GM12878 (cell line): ENCODE results near the gene DENND1A. TPM values are rescaled to one million over a fixed set of nuclear protein-coding genes. Genes with fewer than 3 reads are reported as not detected.

Experiments used
- ATAC-seq: fragments of 200-7000 bp; cut with Tn5 transposase; 3 replicates; pipeline ENCODE4 v1.9.1; 2020; ENCODE audit warnings: mild to moderate bottlenecking, moderate library complexity
- BruUV-seq: library from RNA; stranded (reverse); fragments of 400-500 nt; replicated peaks from 2 replicates; lab custom pipeline; 2021; lab: Mats Ljungman, UMichigan
- CTCF ChIA-PET: fragments of 300-600 bp; sonication (Branson Sonifier 250); formaldehyde crosslinking; extraction: SDS; loops from one replicate; lab custom pipeline; 2021; ENCODE audit warnings: inconsistent platforms; lab: Yijun Ruan, JAX
- POLR2A ChIA-PET: fragments of 350-600 bp; formaldehyde crosslinking; extraction: SDS; loops from one replicate; lab custom pipeline; 2021; ENCODE audit warnings: inconsistent platforms; lab: Charles Lee
- RAD21 ChIA-PET: fragments of 300-600 bp; sonication (Branson Sonifier 250); formaldehyde crosslinking; loops from one replicate; lab custom pipeline; 2023; ENCODE audit warnings: antibody characterized with exemption; ENCODE audit not compliant: unreplicated experiment; lab: Charles Lee
- SMC1A ChIA-PET: fragments of 300-600 bp; sonication (Branson Sonifier 250); formaldehyde crosslinking; loops from one replicate; lab custom pipeline; 2023; ENCODE audit not compliant: unreplicated experiment, uncharacterized antibody; lab: Charles Lee
- DNase-seq: peaks from one replicate; pipeline ENCODE4 v3.0.0-alpha.2; 2011; ENCODE audit warnings: low read depth, low spot score
- FAIRE-seq: peaks from 3 replicates; lab custom pipeline; 2011; peaks lifted over from hg19 to GRCh38; lab: Jason Lieb, UNC
- H2AFZ ChIP-seq: 2 replicates; pipeline ENCODE4 v1.6.0; 2011; ENCODE audit warnings: low read depth, low read length, control low read depth; ENCODE audit not compliant: control insufficient read depth
- H3K27ac ChIP-seq: 2 replicates; pipeline ENCODE4 v1.5.1; 2011; ENCODE audit warnings: control low read depth; ENCODE audit not compliant: control insufficient read depth, insufficient read depth
- H3K27me3 ChIP-seq, 2 experiments: replicated peaks in 1 of 2; 2 replicates each; pipeline versions ENCODE4 v1.6.0 to v1.6.1; 2011; ENCODE audit warnings: low read length in 1 of 2; ENCODE audit not compliant: control insufficient read depth in 2 of 2, insufficient read depth in 2 of 2
- H3K36me3 ChIP-seq, 2 experiments: 2 replicates each; pipeline ENCODE4 v1.5.1; 2011; ENCODE audit warnings: low read length in 1 of 2; ENCODE audit not compliant: control insufficient read depth in 2 of 2, insufficient read depth in 2 of 2
- H3K4me1 ChIP-seq: 2 replicates; pipeline ENCODE4 v1.6.1; 2011; ENCODE audit warnings: mild to moderate bottlenecking, low read length, moderate library complexity, mixed read lengths; ENCODE audit not compliant: control insufficient read depth, insufficient read depth
- H3K4me2 ChIP-seq: 2 replicates; pipeline ENCODE4 v1.6.0; 2011; ENCODE audit warnings: control low read depth; ENCODE audit not compliant: control insufficient read depth, insufficient read depth
- H3K4me3 ChIP-seq: fragments of 200-600 bp; sonication (generic); 2 replicates; pipeline ENCODE4 v1.5.1; 2016
- H3K79me2 ChIP-seq: 2 replicates; pipeline ENCODE4 v1.6.0; 2011; ENCODE audit warnings: low read length; ENCODE audit not compliant: control insufficient read depth, insufficient read depth
- H3K9ac ChIP-seq: 2 replicates; pipeline ENCODE4 v1.8.0; 2011; ENCODE audit warnings: low read length, control low read depth, mixed read lengths; ENCODE audit not compliant: control insufficient read depth, insufficient read depth
- H3K9me3 ChIP-seq: replicated peaks from 3 replicates; pipeline ENCODE4 v1.5.1; 2011; ENCODE audit warnings: mild to moderate bottlenecking, low read length; ENCODE audit not compliant: control insufficient read depth, insufficient read depth
- H4K20me1 ChIP-seq: 2 replicates; pipeline ENCODE4 v1.6.0; 2011; ENCODE audit not compliant: control insufficient read depth, insufficient read depth
- ATF7 ChIP-seq: fragments of 450-650 bp; IDR thresholded peaks from 2 replicates; pipeline ENCODE4 v1.6.1; 2016; ENCODE audit warnings: low read depth, mild to moderate bottlenecking
- ESRRA ChIP-seq: IDR thresholded peaks from 2 replicates; pipeline ENCODE4 v1.6.1; 2012; ENCODE audit warnings: mild to moderate bottlenecking, low read length, improper control_type of control experiment
- EZH2 ChIP-seq: IDR thresholded peaks from 2 replicates; pipeline ENCODE4 v1.6.1; 2012; ENCODE audit warnings: low read depth, mild to moderate bottlenecking, control low read depth, inconsistent platforms, low read length, borderline replicate concordance; ENCODE audit not compliant: control insufficient read depth
- GATAD2B ChIP-seq: fragments of 450-650 bp; conservative IDR thresholded peaks from 2 replicates; pipeline ENCODE4 v1.6.1; 2017; ENCODE audit warnings: low read depth, mild to moderate bottlenecking, moderate library complexity
- HSF1 ChIP-seq: fragments of 150-350 bp; IDR thresholded peaks from 2 replicates; pipeline ENCODE4 v1.6.1; 2014; ENCODE audit warnings: mild to moderate bottlenecking, low read depth, low read length
- IRF3 ChIP-seq: fragments of 450-650 bp; IDR thresholded peaks from 2 replicates; pipeline ENCODE4 v1.6.1; 2014; ENCODE audit warnings: mild to moderate bottlenecking
- NR2C2 ChIP-seq: IDR thresholded peaks from 2 replicates; pipeline ENCODE4 v1.6.1; 2011; ENCODE audit warnings: borderline replicate concordance, low read depth; ENCODE audit not compliant: control insufficient read depth, insufficient read length
- RCOR1 ChIP-seq: conservative IDR thresholded peaks from 2 replicates; pipeline ENCODE4 v1.6.1; 2012; ENCODE audit warnings: low read depth, low read length, improper control_type of control experiment
- SMARCA5 ChIP-seq: fragments of 450-650 bp; IDR thresholded peaks from 2 replicates; pipeline ENCODE4 v1.6.1; 2017; ENCODE audit warnings: mild to moderate bottlenecking
- SMC3 ChIP-seq: IDR thresholded peaks from 2 replicates; pipeline ENCODE4 v1.6.1; 2011; ENCODE audit warnings: low read length, improper control_type of control experiment, borderline replicate concordance
- SP1 ChIP-seq: IDR thresholded peaks from one replicate; pipeline ENCODE4 v1.6.1; 2011; ENCODE audit warnings: low read depth, low read length
- WGBS: methylation state at CpG from one replicate; pipeline ENCODE4 v1.1.6; 2016; ENCODE audit warnings: low lambda C conversion rate; ENCODE audit not compliant: insufficient replicate concordance, insufficient coverage; ENCODE audit errors: missing lambda C conversion rate; 5-methylcytosine and 5-hydroxymethylcytosine counted together
- in situ Hi-C: fragments of 300-500 bp; cut with MboI; formaldehyde crosslinking; loops from 9 replicates; pipeline ENCODE4 v1.14.3; 2018; ENCODE audit warnings: mixed read lengths
- intact Hi-C: fragments of 100-400 bp; cut with micrococcal nuclease; formaldehyde crosslinking; loops from one replicate; pipeline ENCODE4 v1.14.2; 2022; ENCODE audit not compliant: unreplicated experiment
- polyA plus RNA-seq, 11 experiments: library from polyadenylated mRNA; depleted of rRNA in 4 of 11; unstranded in 6 of 11; stranded (reverse) in 5 of 11; fragments of >200 nt; fragmentation: Nextera tagmentation in 4 of 11; fragmentation: Illumina TruSeq in 1 of 11; extraction: Ambion mirVana in 4 of 11; extraction: Trizol in 1 of 11; gene quantifications; 1 replicate in 1 of 11; 2 replicates in 10 of 11; pipeline versions ENCODE4 v1.2.1 to v1.2.3, GENCODE V29; 2011 to 2016; ENCODE audit warnings: inconsistent platforms in 2 of 11, missing spikeins in 2 of 11, low read depth in 1 of 11
- total RNA-seq, 4 experiments: library from RNA; depleted of rRNA in 3 of 4; stranded (reverse); fragments of >200 nt in 3 of 4; fragmentation: Illumina TruSeq in 1 of 4; extraction: Trizol in 1 of 4; gene quantifications; 2 replicates each; pipeline versions ENCODE4 v1.2.1 to v1.2.3, GENCODE V29; 2013 to 2021

Gene DENND1A
- total and polyA plus RNA-seq, 10 of the 15 experiments (the other 5 are each of a cell fraction or from before 2014, with no cell fraction given): 14.1 to 48.6 (median 35.2) TPM

GRCh38 chr9:123792501-123792900 lies 137.4 kb downstream of the DENND1A start:
- BruUV-seq: no TSS peak
- intact Hi-C loops (no loop called here), in situ Hi-C loops (no loop called here)

More at GRCh38 chr9:123792501-123792900, 137.4 kb downstream of the DENND1A start:
- H3K4me2 ChIP-seq: no peak overlapping the region
- SMC1A ChIA-PET: interaction anchor here (1.2 kb wide), 1 partner anchor 21 kb away, joined by 3 read pairs; no protein-coding TSS in a partner anchor
- CTCF ChIA-PET: no interaction called here
- TF ChIP-seq EZH2 (no peak), SMARCA5 (no peak), RCOR1 (no peak), SMC3 (no peak), ESRRA (no peak), NR2C2 (no peak), HSF1 (no peak), GATAD2B (no peak), ATF7 (no peak), IRF3 (no peak), SP1 (no peak)
- no peaks in the 10 kb centered on the region; a peak in 1 of 4 replicates for H3K36me3 ChIP-seq
- ATAC-seq: no peak
- no peaks in the 10 kb centered on the region for H3K9me3 ChIP-seq
- RAD21 ChIA-PET: no interaction called here
- H3K4me3 ChIP-seq: no peak overlapping the region
- H3K79me2 ChIP-seq: peaks cover 14% of the 10 kb centered on the region
- H2AFZ ChIP-seq: no peak overlapping the region
- no peaks in the 10 kb centered on the region for H4K20me1 ChIP-seq
- H3K27me3 ChIP-seq: no peaks in the 10 kb centered on the region
- WGBS: 100% methylated on average over 4 of the region's 4 CpGs
- H3K9ac ChIP-seq: no peak overlapping the region
- no peak overlapping the region for H3K27ac ChIP-seq
- FAIRE-seq: no peak
- no peak for DNase-seq
- POLR2A ChIA-PET: no interaction called here
- peaks cover 6% of the 10 kb centered on the region for H3K4me1 ChIP-seq
